Loucy (cell line): ENCODE data around the gene SND1.

Source experiments
- H2AFZ ChIP-seq: fragments of 200-600 bp; sonication (generic); 2 replicates; pipeline ENCODE4 v1.6.0; 2016; ENCODE audit warnings: antibody characterized with exemption, mild to moderate bottlenecking, low read length, moderate library complexity
- H3F3A ChIP-seq: fragments of 200-600 bp; 2 replicates; pipeline ENCODE4 v1.6.0; 2016; ENCODE audit warnings: antibody characterized with exemption, low read depth, mild to moderate bottlenecking
- H3K27me3 ChIP-seq: fragments of 200-600 bp; sonication (generic); 2 replicates; pipeline ENCODE4 v1.6.1; 2014; ENCODE audit warnings: low read length, mild to moderate bottlenecking; ENCODE audit not compliant: insufficient read depth, poor library complexity, severe bottlenecking
- H3K36me3 ChIP-seq: fragments of 200-600 bp; sonication (generic); 2 replicates; pipeline ENCODE4 v1.6.1; 2016; ENCODE audit warnings: low read length; ENCODE audit not compliant: insufficient read depth
- H3K4me1 ChIP-seq: fragments of 200-600 bp; sonication (generic); 2 replicates; pipeline ENCODE4 v1.5.1; 2014; ENCODE audit warnings: low read length, mild to moderate bottlenecking; ENCODE audit not compliant: insufficient read depth, poor library complexity, severe bottlenecking
- H3K4me2 ChIP-seq: fragments of 200-600 bp; sonication (generic); 2 replicates; pipeline ENCODE4 v1.6.0; 2014; ENCODE audit warnings: antibody characterized with exemption, low read length, low read depth, mild to moderate bottlenecking; ENCODE audit not compliant: poor library complexity, severe bottlenecking
- H3K4me3 ChIP-seq: fragments of 200-600 bp; sonication (generic); 2 replicates; pipeline ENCODE4 v1.5.1; 2014; ENCODE audit warnings: low read length, mild to moderate bottlenecking, mixed read lengths; ENCODE audit not compliant: poor library complexity, severe bottlenecking
- H3K79me2 ChIP-seq: fragments of 200-600 bp; sonication (generic); 2 replicates; pipeline ENCODE4 v1.6.1; 2014; ENCODE audit warnings: low read length; ENCODE audit not compliant: insufficient read depth
- H3K9ac ChIP-seq: fragments of 200-600 bp; sonication (generic); 2 replicates; pipeline ENCODE4 v1.6.0; 2014; ENCODE audit warnings: mild to moderate bottlenecking, low read depth, low read length, moderate library complexity; ENCODE audit not compliant: poor library complexity, severe bottlenecking
- H3K9me2 ChIP-seq: fragments of 200-600 bp; sonication (generic); replicated peaks from 2 replicates; pipeline ENCODE4 v1.6.1; 2016; ENCODE audit warnings: low read depth, low read length, mixed read lengths
- H3K9me3 ChIP-seq: fragments of 200-600 bp; sonication (generic); 2 replicates; pipeline ENCODE4 v1.6.1; 2014; ENCODE audit warnings: mild to moderate bottlenecking, antibody characterized with exemption, low read length, low read depth; ENCODE audit not compliant: insufficient read depth
- H4K20me1 ChIP-seq: fragments of 200-600 bp; sonication (generic); 2 replicates; pipeline ENCODE4 v1.6.0; 2014; ENCODE audit warnings: antibody characterized with exemption, low read length, mild to moderate bottlenecking; ENCODE audit not compliant: insufficient read depth, poor library complexity, severe bottlenecking
- EZH2phosphoT487 ChIP-seq: fragments of 200-600 bp; IDR thresholded peaks from 2 replicates; pipeline ENCODE4 v1.6.1; 2018; ENCODE audit warnings: antibody characterized with exemption, mild to moderate bottlenecking, moderate library complexity, borderline replicate concordance
- TF ChIP-seq, protein P1 (sequence below): fragments of 200-600 bp; sonication (generic); conservative IDR thresholded peaks from 2 replicates; pipeline ENCODE4 v1.5.1; 2014; ENCODE audit warnings: mild to moderate bottlenecking, antibody characterized with exemption, low read length

Gene SND1

DNA sequence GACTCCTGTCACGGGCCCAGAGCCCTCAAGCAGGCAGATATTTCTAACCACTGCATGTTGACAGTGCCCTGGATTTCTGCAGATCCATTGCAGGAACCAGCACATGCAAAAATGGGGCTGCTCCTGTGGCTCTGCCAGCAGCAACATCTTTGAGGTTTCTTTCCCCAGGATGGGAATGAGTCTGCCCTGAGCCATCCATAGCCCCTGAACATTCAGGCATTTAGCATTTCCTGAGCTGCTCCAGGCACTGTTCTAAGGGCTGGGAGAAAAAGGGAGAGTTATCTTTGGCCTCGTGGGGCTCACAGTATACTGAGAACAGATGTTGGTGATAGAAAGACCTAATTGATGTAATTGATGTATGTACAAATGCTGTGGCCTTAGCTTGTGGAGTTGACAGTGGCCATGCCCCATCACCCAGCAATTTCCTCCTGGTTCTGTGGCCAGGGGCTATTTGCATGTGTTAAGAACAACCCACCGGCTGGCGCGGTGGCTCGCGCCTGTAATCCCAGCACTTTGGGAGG is 445.3 kb downstream of the SND1 start:
- no peak overlapping the region for H3K4me2 ChIP-seq
- no peaks in the 10 kb centered on the region for H3K79me2 ChIP-seq
- H3K27me3 ChIP-seq: no peaks in the 10 kb centered on the region
- no peaks in the 10 kb centered on the region for H3K4me1 ChIP-seq
- no peak overlapping the region for H2AFZ ChIP-seq
- TF ChIP-seq, protein P1, sequence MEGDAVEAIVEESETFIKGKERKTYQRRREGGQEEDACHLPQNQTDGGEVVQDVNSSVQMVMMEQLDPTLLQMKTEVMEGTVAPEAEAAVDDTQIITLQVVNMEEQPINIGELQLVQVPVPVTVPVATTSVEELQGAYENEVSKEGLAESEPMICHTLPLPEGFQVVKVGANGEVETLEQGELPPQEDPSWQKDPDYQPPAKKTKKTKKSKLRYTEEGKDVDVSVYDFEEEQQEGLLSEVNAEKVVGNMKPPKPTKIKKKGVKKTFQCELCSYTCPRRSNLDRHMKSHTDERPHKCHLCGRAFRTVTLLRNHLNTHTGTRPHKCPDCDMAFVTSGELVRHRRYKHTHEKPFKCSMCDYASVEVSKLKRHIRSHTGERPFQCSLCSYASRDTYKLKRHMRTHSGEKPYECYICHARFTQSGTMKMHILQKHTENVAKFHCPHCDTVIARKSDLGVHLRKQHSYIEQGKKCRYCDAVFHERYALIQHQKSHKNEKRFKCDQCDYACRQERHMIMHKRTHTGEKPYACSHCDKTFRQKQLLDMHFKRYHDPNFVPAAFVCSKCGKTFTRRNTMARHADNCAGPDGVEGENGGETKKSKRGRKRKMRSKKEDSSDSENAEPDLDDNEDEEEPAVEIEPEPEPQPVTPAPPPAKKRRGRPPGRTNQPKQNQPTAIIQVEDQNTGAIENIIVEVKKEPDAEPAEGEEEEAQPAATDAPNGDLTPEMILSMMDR: no peak
- no peak for TF ChIP-seq EZH2phosphoT487
- H3K36me3 ChIP-seq: peaks cover 12% of the 10 kb centered on the region; the same call in 1 of the 2 replicates
- no peaks in the 10 kb centered on the region for H4K20me1 ChIP-seq
- no peaks in the 10 kb centered on the region for H3K9me3 ChIP-seq
- no peak overlapping the region for H3K9ac ChIP-seq
- H3K9me2 ChIP-seq: no peaks in the 10 kb centered on the region
- no peaks in the 10 kb centered on the region for H3F3A ChIP-seq
- no peak overlapping the region for H3K4me3 ChIP-seq

DNA sequence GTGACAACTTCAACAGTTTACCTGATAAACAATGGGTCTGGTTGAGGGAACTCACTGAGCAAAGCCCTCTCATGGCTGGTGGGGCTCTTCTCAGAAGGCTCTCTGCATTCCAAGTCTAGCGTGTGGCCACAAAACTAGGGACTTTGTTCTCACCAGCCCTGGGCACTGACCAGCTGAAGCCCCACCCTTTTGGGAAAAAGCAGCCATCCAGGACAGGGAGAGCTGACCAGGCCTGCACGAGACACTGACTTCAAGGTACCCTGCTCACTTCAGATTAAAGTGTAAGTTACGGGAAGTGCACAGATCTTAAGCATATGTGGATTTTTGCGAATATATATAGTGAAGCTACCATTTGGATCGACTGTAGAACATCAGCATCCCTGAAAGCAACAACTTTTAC is 446.6 kb downstream of the SND1 start:
- Histone ChIP-seq H3K79me2 (no peaks in the 10 kb centered on the region), H3K4me1 (no peaks in the 10 kb centered on the region), H3F3A (no peaks in the 10 kb centered on the region), H3K9me2 (no peaks in the 10 kb centered on the region), H3K4me2 (no peak overlapping the region), H3K4me3 (no peak overlapping the region), H3K9ac (no peak overlapping the region), H2AFZ (no peak overlapping the region), H4K20me1 (no peaks in the 10 kb centered on the region), H3K9me3 (no peaks in the 10 kb centered on the region), H3K36me3 (0 out of 2 replicates have a peak, but pooled peaks cover 2% of the 10 kb centered on the region), H3K27me3 (no peaks in the 10 kb centered on the region)
- TF ChIP-seq, protein P1: no peak
- TF ChIP-seq EZH2phosphoT487: no peak

DNA sequence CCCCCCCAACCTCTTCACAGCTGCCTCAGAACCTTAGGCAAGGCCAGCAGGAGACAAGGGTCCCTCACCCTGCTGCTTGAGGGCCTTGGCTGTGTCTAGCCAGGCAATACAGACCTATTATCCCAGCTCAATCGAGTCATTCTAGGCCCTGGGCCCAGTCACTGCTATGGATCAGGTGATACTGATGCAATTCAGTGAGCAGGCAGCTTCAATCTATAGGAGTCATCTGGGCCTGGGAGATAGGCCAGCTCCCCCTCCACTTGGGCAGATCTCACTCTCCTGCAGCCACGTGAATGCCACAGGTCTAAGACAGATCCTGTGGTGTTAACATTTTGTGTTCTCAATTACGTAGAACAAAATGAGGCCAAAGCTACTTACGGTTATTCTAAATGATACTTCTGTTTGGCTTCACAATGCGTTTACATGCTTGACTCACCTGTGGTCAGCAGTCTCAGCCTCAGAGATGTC is 447.2 kb downstream of the SND1 start:
- H3K27me3 ChIP-seq: no peaks in the 10 kb centered on the region
- TF ChIP-seq, protein P1: no peak
- TF ChIP-seq EZH2phosphoT487: no peak
- no peaks in the 10 kb centered on the region for H4K20me1 ChIP-seq
- 0 out of 2 replicates have a peak, but pooled peaks cover 2% of the 10 kb centered on the region for H3K36me3 ChIP-seq
- no peaks in the 10 kb centered on the region for H3F3A ChIP-seq
- no peak overlapping the region for H3K4me2 ChIP-seq
- H3K4me3 ChIP-seq: no peak overlapping the region
- no peaks in the 10 kb centered on the region for H3K79me2 ChIP-seq
- no peaks in the 10 kb centered on the region for H3K9me2 ChIP-seq
- no peak overlapping the region for H2AFZ ChIP-seq
- H3K9ac ChIP-seq: no peak overlapping the region
- H3K9me3 ChIP-seq: no peaks in the 10 kb centered on the region
- H3K4me1 ChIP-seq: no peaks in the 10 kb centered on the region
